HG03558 (cell line): ENCODE data around the gene C6orf15.

ENCODE experiments used
- ATAC-seq: cut with Tn5 transposase; IDR thresholded peaks from one replicate; pipeline ENCODE4 v1.9.1; 2021; ENCODE audit warnings: moderate number of reproducible peaks; ENCODE audit not compliant: unreplicated experiment; ENCODE audit errors: extremely low read depth

Gene C6orf15

GRCh38 chr6:31112478-31112877 is at the start of gene C6orf15:
Gene C6orf15 (minus strand): TSS chr6:31112575. CDS start chr6:31112555, 20 bp downstream.
- ATAC-seq = no peak

- no peak for ATAC-seq
These were observed 49.1 kb upstream of the C6orf15 start for GRCh38 chr6:31161216-31162126.

GRCh38 chr6:31158863-31159855 is 46.8 kb upstream of the C6orf15 start:
- ATAC-seq = no peak

GRCh38 chr6:31158140-31158862 is 45.9 kb upstream of the C6orf15 start, which contains the start of gene TCF19:
Gene TCF19 (plus strand): TSS chr6:31158589. CDS start chr6:31159470, 881 bp downstream.
- ATAC-seq = peak; percentile 45

GRCh38 chr6:31157513-31158139 is 45.3 kb upstream of the C6orf15 start, which contains the start of gene CCHCR1:
Gene CCHCR1 (minus strand): TSS chr6:31157802. CDS start chr6:31157600, 202 bp downstream.
- ATAC-seq = no peak

- no peak for ATAC-seq
These were observed 44.3 kb upstream of the C6orf15 start for GRCh38 chr6:31156641-31157040.

GRCh38 chr6:31154436-31154835 is 42.1 kb upstream of the C6orf15 start:
- ATAC-seq = no peak

GRCh38 chr6:31152781-31153180 is 40.4 kb upstream of the C6orf15 start:
- no peak for ATAC-seq

- no peak for ATAC-seq
These were observed 37.6 kb upstream of the C6orf15 start for GRCh38 chr6:31149827-31150447.

- no peak for ATAC-seq
These were observed 33.0 kb upstream of the C6orf15 start for GRCh38 chr6:31145386-31145785.

- ATAC-seq = no peak
These were observed 32.6 kb upstream of the C6orf15 start for GRCh38 chr6:31144970-31145340.

GRCh38 chr6:31144296-31144969 is 32.1 kb upstream of the C6orf15 start:
- ATAC-seq = no peak

GRCh38 chr6:31143148-31143547 is 30.8 kb upstream of the C6orf15 start:
- no peak for ATAC-seq

- no peak for ATAC-seq
These were observed 30.0 kb upstream of the C6orf15 start for GRCh38 chr6:31142361-31142761.

GRCh38 chr6:31140643-31141042 is 28.3 kb upstream of the C6orf15 start:
- ATAC-seq = no peak

GRCh38 chr6:31139599-31139998 is 27.2 kb upstream of the C6orf15 start:
- no peak for ATAC-seq

- no peak for ATAC-seq
These were observed 26.6 kb upstream of the C6orf15 start, which contains the start of gene PSORS1C2 for GRCh38 chr6:31138982-31139381. Gene PSORS1C2 (minus strand): TSS chr6:31139066. CDS start chr6:31139026, 40 bp downstream.

GRCh38 chr6:31135710-31136109 is 23.3 kb upstream of the C6orf15 start:
- ATAC-seq = no peak
